HEK293 (cell line): Measurements from ENCODE around the gene PRKCZ.
A peak's percentile ranks its signal among the peaks of the same experiment; 100 is the strongest.

Experiments used
- CTCF ChIA-PET: fragments of 350-600 bp; formaldehyde crosslinking; extraction: SDS; loops from one replicate; lab custom pipeline; 2021; ENCODE audit warnings: antibody characterized with exemption; lab: Yijun Ruan, JAX
- POLR2A ChIA-PET: fragments of 300-600 bp; formaldehyde crosslinking; extraction: SDS; loops from one replicate; lab custom pipeline; 2020; ENCODE audit warnings: antibody characterized with exemption, inconsistent platforms; lab: Yijun Ruan, JAX
- H3K27ac ChIP-seq: fragments of 200-500 bp; sonication (Bioruptor generic); 2 replicates; pipeline ENCODE4 v1.5.1; 2014; ENCODE audit warnings: low read depth, low read length, control low read depth, inconsistent platforms; ENCODE audit errors: extremely low read depth
- H3K36me3 ChIP-seq, 2 experiments: fragments of 200-500 bp in 1 of 2; sonication (Bioruptor generic) in 1 of 2; 1 replicate in 1 of 2; 2 replicates in 1 of 2; pipeline ENCODE4 v1.5.1; 2014 to 2017; ENCODE audit warnings: inconsistent platforms in 2 of 2, low read length in 2 of 2; ENCODE audit not compliant: control insufficient read depth in 2 of 2, insufficient read depth in 1 of 2
- H3K4me1 ChIP-seq: fragments of 200-500 bp; sonication (Bioruptor generic); 2 replicates; pipeline ENCODE4 v1.5.1; 2014; ENCODE audit warnings: mild to moderate bottlenecking, low read length, inconsistent platforms; ENCODE audit not compliant: control insufficient read depth, insufficient read depth
- H3K4me3 ChIP-seq: 2 replicates; pipeline ENCODE4 v1.5.1; 2011; ENCODE audit warnings: low read depth, mild to moderate bottlenecking, control low read depth, low read length, moderate library complexity
- H3K9me3 ChIP-seq: fragments of 200-500 bp; sonication (Bioruptor generic); 2 replicates; pipeline ENCODE4 v1.5.1; 2014; ENCODE audit warnings: low read depth, low read length, inconsistent platforms; ENCODE audit not compliant: control insufficient read depth, insufficient read depth
- ELK4 ChIP-seq: IDR thresholded peaks from 2 replicates; pipeline ENCODE4 v1.6.1; 2011; ENCODE audit warnings: mild to moderate bottlenecking, low read depth, low read length, borderline replicate concordance
- GLIS1 ChIP-seq: fragments of 450-650 bp; formaldehyde crosslinking; IDR thresholded peaks from 2 replicates; pipeline ENCODE4 v1.5.1; 2016; ENCODE audit warnings: missing biosample characterization, missing genetic modification characterization
- GLIS2 ChIP-seq: fragments of 450-650 bp; formaldehyde crosslinking; IDR thresholded peaks from 2 replicates; pipeline ENCODE4 v1.5.1; 2016; ENCODE audit warnings: missing biosample characterization, missing genetic modification characterization
- KLF17 ChIP-seq: fragments of 450-650 bp; formaldehyde crosslinking; IDR thresholded peaks from 2 replicates; pipeline ENCODE4 v1.5.1; 2016; ENCODE audit warnings: missing biosample characterization, missing genetic modification characterization
- KLF7 ChIP-seq: fragments of 450-650 bp; formaldehyde crosslinking; IDR thresholded peaks from 2 replicates; pipeline ENCODE4 v1.5.1; 2016; ENCODE audit warnings: missing biosample characterization, missing genetic modification characterization, borderline replicate concordance
- KLF9 ChIP-seq: fragments of 450-650 bp; formaldehyde crosslinking; IDR thresholded peaks from 2 replicates; pipeline ENCODE4 v1.5.1; 2016; ENCODE audit warnings: missing biosample characterization, missing genetic modification characterization, low read depth
- OVOL3 ChIP-seq: fragments of 450-650 bp; formaldehyde crosslinking; IDR thresholded peaks from 2 replicates; pipeline ENCODE4 v1.5.1; 2016; ENCODE audit warnings: missing biosample characterization, missing genetic modification characterization
- YY1 ChIP-seq: fragments of 450-650 bp; formaldehyde crosslinking; IDR thresholded peaks from 2 replicates; pipeline ENCODE4 v1.5.1; 2018; ENCODE audit warnings: missing biosample characterization, missing genetic modification characterization
- ZNF155 ChIP-seq: fragments of 450-650 bp; formaldehyde crosslinking; IDR thresholded peaks from 2 replicates; pipeline ENCODE4 v1.5.1; 2016; ENCODE audit warnings: missing biosample characterization, missing genetic modification characterization
- ZNF174 ChIP-seq: fragments of 450-650 bp; formaldehyde crosslinking; IDR thresholded peaks from 2 replicates; pipeline ENCODE4 v1.5.0; 2017; ENCODE audit warnings: missing biosample characterization, mild to moderate bottlenecking, missing genetic modification characterization
- ZNF18 ChIP-seq: fragments of 450-650 bp; formaldehyde crosslinking; IDR thresholded peaks from 2 replicates; pipeline ENCODE4 v1.5.1; 2016; ENCODE audit warnings: missing biosample characterization, missing genetic modification characterization
- ZNF23 ChIP-seq: fragments of 450-650 bp; formaldehyde crosslinking; IDR thresholded peaks from 2 replicates; pipeline ENCODE4 v1.5.1; 2016; ENCODE audit warnings: missing biosample characterization, missing genetic modification characterization, borderline replicate concordance
- ZNF335 ChIP-seq: fragments of 450-650 bp; formaldehyde crosslinking; conservative IDR thresholded peaks from 2 replicates; pipeline ENCODE4 v1.5.1; 2016; ENCODE audit warnings: missing biosample characterization, missing genetic modification characterization
- ZNF341 ChIP-seq: fragments of 450-650 bp; formaldehyde crosslinking; IDR thresholded peaks from 2 replicates; pipeline ENCODE4; 2016; ENCODE audit warnings: low read depth, missing biosample characterization, missing genetic modification characterization
- ZNF398 ChIP-seq: fragments of 450-650 bp; formaldehyde crosslinking; IDR thresholded peaks from 2 replicates; pipeline ENCODE4 v1.5.1; 2017; ENCODE audit warnings: missing biosample characterization, missing genetic modification characterization
- ZNF404 ChIP-seq: fragments of 450-650 bp; formaldehyde crosslinking; IDR thresholded peaks from 2 replicates; pipeline ENCODE4 v1.5.1; 2017; ENCODE audit warnings: missing biosample characterization, missing genetic modification characterization
- ZNF473 ChIP-seq: fragments of 450-650 bp; formaldehyde crosslinking; IDR thresholded peaks from 2 replicates; pipeline ENCODE4 v1.5.1; 2017; ENCODE audit warnings: missing biosample characterization, missing genetic modification characterization
- ZNF610 ChIP-seq: fragments of 450-650 bp; formaldehyde crosslinking; IDR thresholded peaks from 2 replicates; pipeline ENCODE4 v1.5.1; 2016; ENCODE audit warnings: missing biosample characterization, missing genetic modification characterization, borderline replicate concordance
- ZNF707 ChIP-seq: fragments of 450-650 bp; formaldehyde crosslinking; IDR thresholded peaks from 2 replicates; pipeline ENCODE4 v1.5.1; 2016; ENCODE audit warnings: missing biosample characterization, missing genetic modification characterization
- ZSCAN30 ChIP-seq: fragments of 450-650 bp; IDR thresholded peaks from 2 replicates; pipeline ENCODE4 v1.5.1; 2018; ENCODE audit warnings: missing biosample characterization, mild to moderate bottlenecking, missing genetic modification characterization, moderate library complexity

Gene PRKCZ

GRCh38 chr1:2050461-2050792 is 216 bp downstream of the PRKCZ start:
- Histone ChIP-seq H3K27ac (peak overlapping the region; percentile 56; the same call in 1 of the 2 replicates), H3K4me1 (no peaks in the 10 kb centered on the region; the same call in 1 of the 2 replicates), H3K4me3 (peak overlapping the region; percentile 75), H3K9me3 (no peaks in the 10 kb centered on the region), H3K36me3 (peaks cover 0 to 3% of the 10 kb centered on the region in 2 experiments; a peak in 1 of 3 replicates)
- peak; percentile 63; the same call in 1 of the 2 replicates for TF ChIP-seq YY1 (tag by site-specific recombination)
- TF ChIP-seq ZNF174 (tag by site-specific recombination) = no peak
- TF ChIP-seq KLF17 (tag by site-specific recombination) = peak; percentile 65; the same call in 1 of the 2 replicates
- TF ChIP-seq GLIS2 (tag by site-specific recombination) = peak; percentile 30; the same call in 1 of the 2 replicates
- TF ChIP-seq KLF7 (tag by site-specific recombination) = no peak
- TF ChIP-seq ZNF155 (tag by site-specific recombination) = no peak
- no peak for TF ChIP-seq ZNF404
- TF ChIP-seq ZNF398 (tag by site-specific recombination) = peak; percentile 91
- no peak for TF ChIP-seq ZNF335 (tag by site-specific recombination)
- TF ChIP-seq GLIS1 = peak; percentile 35; the same call in 1 of the 2 replicates
- TF ChIP-seq ELK4 = no peak
- TF ChIP-seq KLF9 = no peak
- no peak for TF ChIP-seq ZNF707 (tag by site-specific recombination)
- TF ChIP-seq ZNF23 (tag by site-specific recombination) = no peak
- TF ChIP-seq ZNF18 (tag by site-specific recombination) = no peak
- TF ChIP-seq ZSCAN30 (tag by site-specific recombination) = 0 out of 2 replicates have a peak, but pooled peaks have one; percentile 33
- peak; percentile 31; the same call in 1 of the 2 replicates for TF ChIP-seq ZNF610 (tag by site-specific recombination)
- no peak for TF ChIP-seq ZNF341 (tag by site-specific recombination)
- no peak for TF ChIP-seq OVOL3
- TF ChIP-seq ZNF473 (tag by site-specific recombination) = no peak
- CTCF ChIA-PET = interaction anchor here (1.2 to 1.8 kb wide), 2 partner anchors 9 to 106 kb away, joined by 3 to 6 read pairs; no protein-coding TSS in a partner anchor
- POLR2A ChIA-PET = no interaction called here
